GM12872 (cell line): Measurements from ENCODE around the gene KHDC1L.

ENCODE experiments used
- TF ChIP-seq, protein P1 (sequence below): IDR thresholded peaks from 3 replicates; pipeline ENCODE4 v1.5.1; 2011; ENCODE audit warnings: low read depth, mild to moderate bottlenecking, low read length, moderate library complexity; ENCODE audit not compliant: insufficient read depth

KHDC1L gene

DNA sequence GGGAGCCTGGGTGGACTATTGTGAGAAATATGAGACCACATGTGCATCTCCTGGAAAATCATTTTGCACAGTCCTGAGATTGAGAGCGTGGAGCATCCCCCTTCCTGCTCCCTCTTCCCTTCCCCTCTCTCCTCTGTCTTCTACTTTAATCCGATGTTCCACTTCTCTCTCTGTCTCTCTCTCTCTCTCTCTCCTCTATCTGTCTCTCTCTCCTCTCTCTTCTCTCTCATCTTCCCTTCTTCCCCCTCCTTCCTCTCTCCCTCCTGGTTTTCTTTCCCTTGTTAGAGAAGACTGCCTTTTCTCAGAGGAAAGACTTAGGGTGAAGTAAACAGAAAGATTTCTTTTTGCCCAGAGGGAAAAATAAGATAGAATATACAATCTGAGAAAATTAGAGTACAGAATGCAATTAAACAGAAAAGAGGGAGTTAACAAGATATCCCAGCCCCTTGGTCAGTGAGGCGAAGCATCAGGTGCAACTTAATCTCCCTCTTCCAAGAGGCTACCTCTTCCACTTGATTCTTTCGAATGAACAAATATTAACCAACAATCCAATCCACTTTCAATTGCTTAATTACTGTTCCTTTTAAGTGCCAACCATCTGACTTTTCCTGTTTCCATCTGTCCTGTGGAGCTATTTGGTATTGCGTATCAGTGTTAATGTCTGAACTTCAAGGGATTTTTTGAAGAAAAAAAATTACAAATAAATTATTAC, 23.1 kb upstream of the KHDC1L start:
- TF ChIP-seq, protein P1, sequence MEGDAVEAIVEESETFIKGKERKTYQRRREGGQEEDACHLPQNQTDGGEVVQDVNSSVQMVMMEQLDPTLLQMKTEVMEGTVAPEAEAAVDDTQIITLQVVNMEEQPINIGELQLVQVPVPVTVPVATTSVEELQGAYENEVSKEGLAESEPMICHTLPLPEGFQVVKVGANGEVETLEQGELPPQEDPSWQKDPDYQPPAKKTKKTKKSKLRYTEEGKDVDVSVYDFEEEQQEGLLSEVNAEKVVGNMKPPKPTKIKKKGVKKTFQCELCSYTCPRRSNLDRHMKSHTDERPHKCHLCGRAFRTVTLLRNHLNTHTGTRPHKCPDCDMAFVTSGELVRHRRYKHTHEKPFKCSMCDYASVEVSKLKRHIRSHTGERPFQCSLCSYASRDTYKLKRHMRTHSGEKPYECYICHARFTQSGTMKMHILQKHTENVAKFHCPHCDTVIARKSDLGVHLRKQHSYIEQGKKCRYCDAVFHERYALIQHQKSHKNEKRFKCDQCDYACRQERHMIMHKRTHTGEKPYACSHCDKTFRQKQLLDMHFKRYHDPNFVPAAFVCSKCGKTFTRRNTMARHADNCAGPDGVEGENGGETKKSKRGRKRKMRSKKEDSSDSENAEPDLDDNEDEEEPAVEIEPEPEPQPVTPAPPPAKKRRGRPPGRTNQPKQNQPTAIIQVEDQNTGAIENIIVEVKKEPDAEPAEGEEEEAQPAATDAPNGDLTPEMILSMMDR = no peak

DNA sequence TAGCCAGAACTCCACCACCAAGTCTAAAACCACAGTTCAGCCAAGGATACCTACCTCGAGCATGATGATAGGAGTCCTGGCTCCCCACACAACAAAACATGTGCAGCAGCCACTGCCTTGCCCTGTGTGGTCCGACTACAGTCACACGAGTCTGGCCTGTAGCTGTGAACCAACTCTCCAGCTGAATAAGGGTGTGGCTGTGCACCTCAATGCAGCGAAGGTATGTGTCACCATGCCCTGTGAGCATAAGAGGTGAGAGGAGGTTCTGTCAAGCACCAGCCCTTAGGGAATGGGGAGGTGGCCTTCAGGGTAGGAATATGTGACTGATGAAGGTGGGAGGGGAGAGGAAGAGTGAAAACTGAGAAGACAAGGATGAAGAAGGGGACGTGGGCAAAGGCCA, 16.7 kb upstream of the KHDC1L start:
- TF ChIP-seq, protein P1 = no peak

DNA sequence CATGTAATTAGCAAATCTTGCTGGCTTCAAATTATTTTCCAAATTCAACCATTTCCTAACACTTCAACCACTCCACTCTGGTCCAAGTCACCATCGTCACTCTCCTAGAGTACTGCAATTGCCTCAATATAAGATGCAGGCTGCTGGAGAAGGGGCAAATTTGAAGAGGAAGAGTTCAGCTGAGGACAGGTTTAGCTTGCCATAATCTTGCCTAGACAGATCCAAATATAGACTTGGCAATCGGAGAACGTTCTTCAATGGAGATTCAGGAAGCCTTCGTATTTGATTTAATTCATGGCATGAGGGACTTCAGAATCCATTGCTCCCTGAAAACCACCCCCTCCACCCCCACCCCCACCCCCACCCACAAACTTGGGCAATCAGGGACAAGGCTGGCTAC, 15.4 kb upstream of the KHDC1L start:
- TF ChIP-seq, protein P1 = no peak

DNA sequence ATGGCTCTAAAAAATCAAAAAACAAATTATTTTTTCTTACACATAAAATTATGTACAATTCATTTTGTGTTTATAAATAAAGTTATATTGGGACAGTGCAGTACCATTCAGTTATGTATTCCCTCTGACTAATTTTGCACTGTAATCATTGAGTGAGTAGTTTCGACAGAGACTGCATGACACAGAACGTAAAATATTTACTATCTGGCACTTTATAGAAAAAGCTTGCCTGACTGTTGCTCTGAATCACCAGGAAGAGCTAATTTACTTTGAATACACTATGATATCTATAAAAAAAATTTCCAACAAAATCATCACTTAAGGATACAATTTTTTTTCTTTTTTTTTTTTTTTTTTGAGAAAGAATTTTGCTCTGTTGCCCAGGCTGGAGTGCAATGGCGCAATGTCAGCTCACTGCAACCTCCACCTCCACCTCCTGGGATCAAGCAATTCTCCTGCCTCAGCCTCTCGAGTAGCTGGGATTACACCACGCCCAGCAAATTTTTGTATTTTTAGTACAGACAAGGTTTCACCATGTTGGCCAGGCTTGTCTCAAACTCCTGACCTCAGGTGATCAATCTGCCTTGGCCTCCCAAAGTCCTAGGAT, 11.0 kb upstream of the KHDC1L start:
- TF ChIP-seq, protein P1 = no peak

DNA sequence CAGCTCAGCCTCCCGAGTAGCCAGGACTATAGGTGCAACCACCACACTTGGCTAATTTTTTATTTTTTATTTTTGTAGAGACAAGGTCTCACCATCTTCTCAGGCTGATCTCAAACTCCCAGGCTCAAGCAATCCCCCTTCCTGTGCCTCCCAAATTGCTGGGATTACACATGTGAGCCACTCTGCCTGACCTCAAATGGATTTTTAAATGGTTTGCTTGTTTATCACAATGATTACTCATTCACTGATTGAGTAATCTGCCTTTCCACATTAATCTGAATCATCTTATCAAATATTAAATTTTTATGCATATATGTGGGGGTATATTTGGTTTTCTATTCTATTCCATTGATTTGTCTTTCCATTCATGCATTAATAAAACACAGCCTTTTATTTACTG, 9.4 kb upstream of the KHDC1L start:
- TF ChIP-seq, protein P1 = no peak

DNA sequence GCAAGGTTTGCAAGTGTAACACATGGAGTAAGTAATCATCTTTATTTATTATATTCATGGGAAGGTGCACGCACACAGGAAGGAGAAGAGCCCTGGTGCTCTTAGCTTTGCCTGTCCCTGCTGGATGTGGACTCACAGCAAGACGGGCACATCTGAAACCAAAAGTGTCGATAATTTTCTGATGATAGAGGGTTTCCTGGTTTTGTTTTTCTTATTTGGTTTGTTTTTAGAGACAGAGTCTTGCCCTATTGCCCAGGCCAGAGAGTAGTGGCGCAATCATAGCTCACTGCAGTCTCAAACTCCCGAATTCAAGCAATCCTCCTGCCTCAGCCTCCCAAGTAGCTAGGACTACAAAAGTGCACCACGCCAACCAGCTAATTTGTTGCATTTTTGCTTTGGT, 7.8 kb upstream of the KHDC1L start:
- TF ChIP-seq, protein P1 = no peak

DNA sequence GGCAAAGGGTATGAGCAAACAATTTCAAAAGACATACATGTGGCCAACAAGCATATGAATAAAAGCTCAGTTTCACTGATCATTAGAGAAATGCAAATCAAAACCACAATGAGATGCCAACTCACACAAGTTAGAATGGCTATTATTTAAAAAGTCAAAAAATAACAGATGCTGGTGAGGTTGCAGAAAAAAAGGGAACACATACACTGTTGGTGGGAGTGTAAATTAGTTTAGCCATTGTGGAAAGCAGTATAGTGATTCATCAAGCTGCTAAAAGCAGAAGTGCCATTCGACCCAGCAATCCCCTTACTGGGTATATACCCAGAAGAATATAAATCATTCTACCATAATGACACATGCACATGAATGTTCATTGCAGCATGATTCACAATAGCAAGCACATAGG, 6.7 kb upstream of the KHDC1L start:
- TF ChIP-seq, protein P1 = no peak
